GM20431 (cell line): ENCODE measurements around the gene CRNKL1.

Source experiments
- in situ Hi-C: fragments of 300-500 bp; cut with MseI, MboI; formaldehyde crosslinking; loops from one replicate; pipeline ENCODE4 v1.15.0; 2020; ENCODE audit warnings: low sequenced_read_pairs; ENCODE audit not compliant: unreplicated experiment

Gene CRNKL1

GRCh38 chr20:20052074-20052970, at the start of gene CRNKL1, which contains the start of gene CFAP61:
CRNKL1 (minus strand) TSS chr20:20052466; CDS start chr20:20052342, 124 bp downstream.
CFAP61 (plus strand) TSS chr20:20052532; CDS start chr20:20056654, 4,122 bp downstream.
- in situ Hi-C loops = no loop called here

DNA sequence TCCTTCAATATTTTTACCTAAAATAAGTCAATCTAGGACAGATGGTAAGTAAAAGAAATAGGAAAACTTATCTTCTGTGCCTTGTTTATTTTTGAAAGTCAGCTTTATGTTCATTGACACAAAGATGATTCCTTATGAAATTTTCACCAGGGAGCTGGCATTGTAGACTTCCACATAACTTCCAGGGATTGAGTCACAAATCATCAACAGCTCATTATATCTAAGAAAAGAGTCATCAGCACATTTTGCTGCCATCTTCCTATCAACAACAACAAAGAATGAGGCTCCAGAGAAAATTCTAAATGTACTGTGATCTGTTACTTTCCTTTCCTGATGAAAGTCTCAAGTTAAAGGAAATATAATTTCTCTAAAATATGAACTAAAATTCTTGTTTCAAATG, 48.6 kb upstream of the CRNKL1 start:
- in situ Hi-C loops = no loop called here

DNA sequence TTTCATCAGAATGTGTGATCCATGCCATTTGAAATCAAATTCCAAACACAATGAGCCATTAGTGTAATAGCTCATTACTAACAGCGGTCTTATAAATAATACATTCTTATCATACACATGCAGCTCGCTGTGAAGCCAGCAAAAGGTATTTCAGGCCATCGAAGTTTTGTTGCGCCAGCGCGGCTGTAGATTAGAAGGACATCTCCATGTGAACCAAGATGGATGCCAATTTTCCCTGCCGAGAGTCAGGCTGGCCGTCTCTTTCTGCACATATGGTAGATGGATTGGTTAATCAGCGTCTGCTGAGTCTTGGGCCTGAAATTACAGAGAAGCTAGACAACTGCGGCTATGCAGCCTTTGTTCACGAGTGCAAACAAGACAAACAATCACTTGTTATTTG, 44.2 kb upstream of the CRNKL1 start:
- in situ Hi-C loops = loop anchor here (25.0 kb wide), 2 partner anchors 141 to 466 kb away; no protein-coding TSS in a partner anchor

DNA sequence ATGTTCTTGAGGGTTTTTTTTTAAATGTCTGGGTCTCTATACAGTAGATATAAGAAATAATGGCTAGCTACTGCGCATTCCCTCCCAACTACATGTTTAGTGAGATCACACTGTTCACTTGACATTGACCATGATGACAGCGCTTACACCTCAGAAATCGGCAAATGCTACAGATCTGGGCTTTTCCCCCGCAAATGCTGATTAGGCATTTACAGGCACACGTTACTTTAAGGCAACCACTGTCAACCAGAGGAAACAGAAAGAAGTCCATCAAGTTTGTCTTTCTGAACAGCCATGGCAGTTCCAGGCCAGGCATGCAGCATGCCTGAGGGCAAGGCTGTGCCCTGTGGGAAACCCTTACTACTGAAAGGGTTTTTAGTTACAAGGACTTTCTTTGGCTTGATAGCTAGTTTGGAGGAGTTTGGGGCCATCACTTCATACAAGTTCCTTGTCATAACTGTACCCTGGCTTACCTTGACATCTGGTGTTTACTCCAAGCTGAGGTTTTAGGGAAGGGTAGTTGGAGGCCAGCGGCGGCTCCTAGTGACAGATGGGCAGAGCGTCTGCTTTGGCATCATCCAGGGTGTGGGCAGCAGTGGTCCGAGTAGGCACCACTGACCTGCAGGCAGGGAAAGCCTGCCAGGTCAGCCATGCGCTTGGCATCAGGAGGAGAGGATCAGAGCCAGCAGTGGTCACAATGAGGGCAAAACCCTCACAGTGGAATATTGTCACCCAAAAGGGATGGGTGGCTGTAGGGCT, 43.0 kb upstream of the CRNKL1 start:
- in situ Hi-C loops = loop anchor here (25.0 kb wide), 2 partner anchors 142 to 467 kb away; no protein-coding TSS in a partner anchor

DNA sequence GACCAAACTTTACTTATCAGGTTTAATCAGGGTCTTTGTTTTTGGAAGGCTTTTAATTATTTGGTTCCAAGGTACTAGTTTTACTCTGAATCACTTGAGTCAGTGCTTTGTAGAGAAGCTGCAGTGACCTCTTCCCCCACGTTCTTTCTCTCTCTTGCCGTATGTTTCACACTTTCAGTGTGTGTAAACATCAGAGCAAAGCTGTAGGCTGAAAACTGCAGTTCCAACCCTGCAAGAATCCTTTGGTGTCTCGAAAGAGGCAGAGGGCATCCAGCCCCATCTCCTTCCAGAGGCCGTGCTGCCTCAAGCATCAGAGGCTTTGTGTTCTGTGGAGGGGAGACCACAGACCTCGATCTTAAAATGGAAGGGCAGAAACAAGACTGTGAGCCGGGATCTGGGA, 42.1 kb upstream of the CRNKL1 start:
- in situ Hi-C loops = loop anchor here (25.0 kb wide), 2 partner anchors 143 to 468 kb away; no protein-coding TSS in a partner anchor

GRCh38 chr20:20092827-20093226, 40.6 kb upstream of the CRNKL1 start:
- in situ Hi-C loops = loop anchor here (25.0 kb wide), 2 partner anchors 144 to 469 kb away; no protein-coding TSS in a partner anchor

GRCh38 chr20:20089939-20090338, 37.7 kb upstream of the CRNKL1 start:
- in situ Hi-C loops = loop anchor here (25.0 kb wide), 2 partner anchors 147 to 472 kb away; no protein-coding TSS in a partner anchor

GRCh38 chr20:20089018-20089417, 36.8 kb upstream of the CRNKL1 start:
- in situ Hi-C loops = loop anchor here (25.0 kb wide), 2 partner anchors 148 to 473 kb away; no protein-coding TSS in a partner anchor

DNA sequence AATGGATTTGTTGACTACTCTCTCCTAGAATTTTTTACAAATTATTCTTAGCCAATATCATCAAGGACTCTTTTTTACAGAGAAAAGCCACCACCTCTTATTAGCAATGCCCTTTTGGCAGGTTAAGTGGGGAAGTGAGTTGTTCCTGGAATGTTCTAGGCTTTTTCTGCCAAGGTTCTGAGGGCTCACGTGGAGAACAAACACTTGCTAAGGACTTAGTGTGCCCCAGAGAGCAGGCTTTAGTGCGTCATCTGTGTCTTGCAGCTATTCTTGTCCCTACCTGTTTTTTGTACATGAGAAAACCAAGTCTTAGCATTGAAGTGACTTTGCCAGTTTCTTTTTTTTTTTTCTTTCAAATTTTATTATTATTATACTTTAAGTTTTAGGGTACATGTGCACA, 33.5 kb upstream of the CRNKL1 start:
- in situ Hi-C loops = loop anchor here (25.0 kb wide), 2 partner anchors 151 to 476 kb away; no protein-coding TSS in a partner anchor

- in situ Hi-C loops = loop anchor here (25.0 kb wide), 2 partner anchors 152 to 477 kb away; no protein-coding TSS in a partner anchor
Observed at GRCh38 chr20:20085071-20085470, 32.8 kb upstream of the CRNKL1 start.

DNA sequence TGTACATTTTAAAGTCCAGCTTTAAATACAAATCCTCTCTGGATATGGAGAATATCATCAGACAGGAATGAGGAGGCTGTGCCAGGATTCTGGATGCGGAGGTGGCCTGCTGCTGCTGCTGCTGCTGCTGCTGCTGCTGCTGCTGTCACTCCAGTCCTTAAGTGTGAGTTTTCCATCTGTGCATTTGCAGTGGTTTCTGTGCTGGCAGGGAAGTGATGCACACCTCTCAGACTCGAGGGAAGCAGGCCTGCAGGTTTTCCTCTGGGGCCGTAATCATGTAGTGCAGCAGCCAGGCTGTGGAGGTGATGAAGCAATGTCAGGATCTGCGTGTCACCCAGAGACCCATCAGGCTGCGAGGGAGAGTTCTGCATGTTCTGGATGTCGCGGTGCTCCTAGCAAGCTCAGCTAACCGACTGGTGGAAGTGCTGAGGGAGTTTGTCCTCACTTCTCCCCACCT, 32.1 kb upstream of the CRNKL1 start:
- in situ Hi-C loops = loop anchor here (25.0 kb wide), 2 partner anchors 153 to 478 kb away; no protein-coding TSS in a partner anchor

DNA sequence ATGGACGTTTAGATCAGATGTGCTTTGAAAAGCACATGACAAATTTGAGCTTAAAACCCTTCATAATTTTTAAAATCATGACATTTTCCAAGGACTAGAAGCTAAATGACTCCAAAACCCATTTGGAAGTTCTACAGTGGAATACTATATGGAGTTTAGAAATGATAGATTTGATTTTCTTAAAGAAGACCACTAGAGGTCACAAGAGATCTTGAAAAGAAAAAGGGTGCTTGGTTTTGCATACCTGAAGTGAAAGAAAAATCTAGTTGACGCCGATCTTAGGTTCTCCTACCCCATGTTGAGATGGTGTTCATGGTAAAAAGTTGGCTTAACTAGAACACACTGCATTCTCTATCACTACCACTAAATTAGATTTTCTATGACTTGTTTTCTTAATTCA, 31.5 kb upstream of the CRNKL1 start:
- in situ Hi-C loops = loop anchor here (25.0 kb wide), 2 partner anchors 153 to 478 kb away; no protein-coding TSS in a partner anchor

DNA sequence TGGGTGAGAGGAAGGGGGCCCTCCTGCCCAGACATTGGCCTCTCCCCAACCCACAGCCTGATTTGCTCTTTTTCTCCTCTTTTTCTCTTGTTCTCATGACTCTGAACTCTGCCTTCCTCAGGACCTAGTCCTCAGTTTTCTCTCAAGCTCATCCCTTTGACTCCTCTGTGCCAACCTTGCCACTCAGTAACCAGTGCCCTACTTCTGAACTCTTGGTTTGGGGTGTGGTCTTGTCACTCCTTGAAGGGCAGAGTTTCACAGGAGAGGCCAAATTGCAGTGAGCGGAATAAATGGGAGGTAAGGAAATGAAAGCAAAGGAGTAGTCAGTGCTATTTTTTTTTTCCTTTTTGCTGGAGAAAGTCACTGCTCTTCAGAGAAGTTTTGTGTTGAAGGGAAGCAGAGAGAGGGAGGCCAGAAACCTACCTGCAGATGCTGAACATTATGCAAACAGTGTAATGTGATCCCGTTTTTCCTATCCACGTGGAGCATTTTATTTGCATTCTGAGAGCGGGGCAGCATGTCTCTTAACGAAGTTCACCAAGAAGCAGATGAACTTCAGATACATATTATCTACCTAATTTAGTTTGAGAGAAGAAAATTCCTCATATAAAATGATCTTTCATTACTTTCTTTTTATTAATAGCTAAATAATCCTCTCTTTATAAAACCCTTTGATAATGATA, 27.0 kb upstream of the CRNKL1 start:
- in situ Hi-C loops = loop anchor here (25.0 kb wide), 2 partner anchors 158 to 483 kb away; no protein-coding TSS in a partner anchor

DNA sequence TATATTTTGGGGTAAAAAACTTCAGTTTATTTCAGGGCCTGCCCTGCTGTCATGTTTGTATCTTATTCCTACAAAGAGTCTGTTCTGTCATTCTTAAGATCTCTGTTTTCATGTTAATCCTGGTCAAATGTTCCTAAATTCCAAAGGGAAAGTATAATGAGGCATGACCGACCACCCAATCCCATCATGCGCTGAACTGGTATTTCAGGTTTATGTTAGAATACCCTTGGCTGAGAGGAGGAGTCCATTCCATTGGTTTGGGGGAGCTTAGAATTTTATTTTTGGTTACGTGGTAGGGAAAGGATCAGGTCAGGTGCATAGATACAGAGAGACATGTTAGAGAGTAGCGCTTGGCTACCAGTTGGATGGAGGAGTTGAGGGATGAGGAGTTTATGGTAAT, 25.8 kb upstream of the CRNKL1 start:
- in situ Hi-C loops = loop anchor here (25.0 kb wide), 2 partner anchors 159 to 484 kb away; no protein-coding TSS in a partner anchor

DNA sequence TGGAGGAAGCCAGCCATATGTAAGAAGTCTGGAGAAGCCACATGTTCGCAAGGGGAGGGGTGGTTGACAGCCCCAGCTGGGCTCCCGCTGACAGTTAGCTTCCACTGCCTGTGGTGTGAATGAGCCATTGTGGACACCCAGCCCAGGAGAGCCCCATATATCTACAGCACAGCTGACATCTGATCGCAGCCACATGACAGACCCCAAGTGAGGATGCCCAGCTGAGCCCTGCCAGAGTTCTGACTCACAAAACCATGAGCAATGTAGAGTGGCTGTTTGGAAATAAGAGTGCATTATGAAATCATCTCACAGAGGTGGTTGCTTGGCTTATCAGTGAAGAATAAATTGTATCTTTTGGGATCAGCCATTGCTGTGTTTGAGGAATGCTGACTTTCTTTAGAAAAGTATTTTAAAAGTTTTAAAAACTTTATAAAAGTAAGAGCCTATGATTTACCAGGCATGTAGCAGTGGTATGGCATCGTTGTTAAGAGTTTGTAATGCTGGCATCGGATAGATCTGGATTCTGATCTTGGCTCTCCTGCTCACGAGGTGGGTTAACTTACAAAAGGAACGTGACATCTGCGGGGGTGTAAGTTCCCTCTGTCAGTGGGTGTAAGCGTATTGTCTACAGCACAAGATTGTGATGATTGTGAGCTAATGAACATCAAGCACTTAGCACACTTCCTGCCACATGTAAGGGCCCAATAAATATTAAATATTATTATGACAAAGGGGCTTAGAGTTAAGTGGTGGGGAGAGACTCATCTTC, 24.2 kb upstream of the CRNKL1 start:
- in situ Hi-C loops = loop anchor here (25.0 kb wide), 2 partner anchors 161 to 486 kb away; no protein-coding TSS in a partner anchor

DNA sequence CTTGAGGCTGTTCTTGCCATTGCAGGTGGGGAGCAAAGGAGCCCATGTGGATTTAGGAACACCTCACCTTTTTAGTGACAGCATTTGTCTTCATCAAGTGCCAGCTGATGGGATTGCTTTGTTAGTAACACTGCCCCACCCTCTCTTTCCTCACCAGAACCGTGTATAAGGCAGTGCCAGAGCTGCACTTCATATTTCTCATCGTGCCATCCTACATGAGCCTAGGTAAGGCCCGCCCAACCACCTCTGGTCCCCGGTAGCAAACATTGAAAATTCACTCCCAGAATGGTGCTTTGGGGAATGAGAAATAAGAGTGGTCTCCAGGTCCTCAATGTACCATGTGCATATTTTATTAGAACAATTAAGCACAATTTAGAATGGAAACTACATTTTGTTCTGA, 22.8 kb upstream of the CRNKL1 start:
- in situ Hi-C loops = loop anchor here (25.0 kb wide), 2 partner anchors 162 to 487 kb away; no protein-coding TSS in a partner anchor

DNA sequence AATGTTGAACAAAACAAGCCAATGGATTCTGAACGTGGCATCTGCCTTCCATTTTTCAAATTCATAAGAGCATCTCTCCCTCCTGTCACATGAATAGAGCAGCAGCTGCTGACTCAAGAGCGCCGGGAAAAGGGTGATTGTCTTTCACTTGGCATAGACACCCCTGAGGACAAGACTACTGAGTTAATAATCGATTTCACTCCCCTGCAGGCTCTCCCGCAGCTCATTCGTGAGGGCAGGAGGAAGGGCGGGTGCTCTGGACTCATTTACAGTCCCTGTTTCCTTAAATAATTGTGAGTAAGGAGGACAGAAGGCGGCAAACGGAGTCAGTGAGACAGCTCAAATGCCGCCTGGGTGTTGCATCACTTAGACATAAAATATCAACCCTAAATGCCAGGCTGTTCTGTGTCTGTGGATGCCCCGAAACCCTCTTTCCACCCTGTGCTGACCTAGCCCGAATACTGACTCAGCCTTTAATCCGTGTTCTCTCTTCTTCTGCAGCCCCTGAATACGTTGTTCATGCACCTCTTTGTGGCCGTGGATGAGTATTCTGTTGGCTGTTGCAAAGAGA, 21.6 kb upstream of the CRNKL1 start:
- in situ Hi-C loops = no loop called here
